ENCODE results near the gene IQGAP2.

The IQGAP2 gene

DNA sequence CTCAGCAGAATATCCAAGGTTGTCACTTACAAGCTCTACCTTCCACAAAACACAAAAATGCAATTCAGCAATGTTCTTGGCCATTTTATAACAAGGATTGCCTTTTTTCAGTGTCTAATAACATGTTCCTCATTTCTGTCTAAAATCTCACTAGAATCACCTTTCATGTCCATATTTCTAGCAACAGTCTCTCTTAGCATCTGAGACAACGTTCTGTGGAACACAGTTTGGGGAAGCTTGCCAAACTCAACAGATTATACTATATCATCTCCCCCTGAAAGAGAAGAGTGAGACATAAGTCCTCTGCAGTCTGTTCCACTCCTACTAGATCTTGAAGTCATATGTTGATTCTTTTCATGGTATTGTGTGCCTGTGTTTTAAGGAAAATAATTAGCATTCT is 149.5 kb downstream of the IQGAP2 start:
- peak overlapping the region; percentile 48 for H3K4me2 ChIP-seq (ENCODE audit: low read depth, low read length, poor library complexity, severe bottlenecking)
- H3K9ac ChIP-seq (ENCODE audit: low read depth, low read length, poor library complexity, severe bottlenecking), result no peak overlapping the region
- peaks cover 53% of the 10 kb centered on the region for H3K4me1 ChIP-seq (ENCODE audit: insufficient read depth, low read length, poor library complexity, severe bottlenecking)
- H3K36me3 ChIP-seq (ENCODE audit: insufficient read depth, low read length), result peaks cover 5% of the 10 kb centered on the region; the same call in 1 of the 2 replicates
- TF ChIP-seq, protein P1, sequence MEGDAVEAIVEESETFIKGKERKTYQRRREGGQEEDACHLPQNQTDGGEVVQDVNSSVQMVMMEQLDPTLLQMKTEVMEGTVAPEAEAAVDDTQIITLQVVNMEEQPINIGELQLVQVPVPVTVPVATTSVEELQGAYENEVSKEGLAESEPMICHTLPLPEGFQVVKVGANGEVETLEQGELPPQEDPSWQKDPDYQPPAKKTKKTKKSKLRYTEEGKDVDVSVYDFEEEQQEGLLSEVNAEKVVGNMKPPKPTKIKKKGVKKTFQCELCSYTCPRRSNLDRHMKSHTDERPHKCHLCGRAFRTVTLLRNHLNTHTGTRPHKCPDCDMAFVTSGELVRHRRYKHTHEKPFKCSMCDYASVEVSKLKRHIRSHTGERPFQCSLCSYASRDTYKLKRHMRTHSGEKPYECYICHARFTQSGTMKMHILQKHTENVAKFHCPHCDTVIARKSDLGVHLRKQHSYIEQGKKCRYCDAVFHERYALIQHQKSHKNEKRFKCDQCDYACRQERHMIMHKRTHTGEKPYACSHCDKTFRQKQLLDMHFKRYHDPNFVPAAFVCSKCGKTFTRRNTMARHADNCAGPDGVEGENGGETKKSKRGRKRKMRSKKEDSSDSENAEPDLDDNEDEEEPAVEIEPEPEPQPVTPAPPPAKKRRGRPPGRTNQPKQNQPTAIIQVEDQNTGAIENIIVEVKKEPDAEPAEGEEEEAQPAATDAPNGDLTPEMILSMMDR (conservative IDR thresholded peaks at IDR 0.05; ENCODE audit: low read length), result no peak
- H3K9me3 ChIP-seq (ENCODE audit: insufficient read depth, low read depth, low read length), result no peaks in the 10 kb centered on the region
- H3K79me2 ChIP-seq (ENCODE audit: insufficient read depth, low read length), result peaks cover 66% of the 10 kb centered on the region
- no peaks in the 10 kb centered on the region for H3K27me3 ChIP-seq (ENCODE audit: insufficient read depth, low read length, poor library complexity, severe bottlenecking)
- no peak overlapping the region for H2AFZ ChIP-seq (ENCODE audit: low read length)
- H3F3A ChIP-seq (ENCODE audit: low read depth), result no peaks in the 10 kb centered on the region
- no peaks in the 10 kb centered on the region for H4K20me1 ChIP-seq (ENCODE audit: insufficient read depth, low read length, poor library complexity, severe bottlenecking)
- no peaks in the 10 kb centered on the region for H3K9me2 ChIP-seq (replicated peaks; ENCODE audit: low read depth, low read length)
- H3K4me3 ChIP-seq (ENCODE audit: low read length, poor library complexity, severe bottlenecking), result no peak overlapping the region

DNA sequence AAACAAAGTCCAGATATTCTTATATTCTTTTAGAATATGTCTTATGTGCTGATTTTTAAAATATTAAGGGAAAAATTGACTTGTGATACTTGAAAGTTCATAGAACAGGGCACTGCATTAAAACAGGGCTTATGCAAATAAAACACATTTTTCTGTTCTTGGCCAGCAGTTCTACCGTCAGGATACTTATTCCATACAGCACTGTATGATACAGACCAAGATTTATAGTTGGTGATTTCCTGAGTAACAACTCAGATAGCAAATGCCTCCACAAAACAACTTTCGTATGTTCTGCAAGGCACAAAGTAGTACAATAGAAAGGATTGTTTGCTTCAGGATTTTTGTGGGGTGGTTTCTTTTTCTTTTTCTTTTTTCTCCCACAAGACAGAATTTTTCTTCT is 150.2 kb downstream of the IQGAP2 start:
- Histone ChIP-seq H3K27me3 (ENCODE audit: insufficient read depth, low read length, poor library complexity, severe bottlenecking) (no peaks in the 10 kb centered on the region), H4K20me1 (ENCODE audit: insufficient read depth, low read length, poor library complexity, severe bottlenecking) (no peaks in the 10 kb centered on the region), H3K9me2 (replicated peaks; ENCODE audit: low read depth, low read length) (no peaks in the 10 kb centered on the region), H2AFZ (ENCODE audit: low read length) (no peak overlapping the region), H3K36me3 (ENCODE audit: insufficient read depth, low read length) (peaks cover 5% of the 10 kb centered on the region; the same call in 1 of the 2 replicates), H3K9me3 (ENCODE audit: insufficient read depth, low read depth, low read length) (no peaks in the 10 kb centered on the region), H3K4me1 (ENCODE audit: insufficient read depth, low read length, poor library complexity, severe bottlenecking) (peaks cover 46% of the 10 kb centered on the region), H3K4me2 (ENCODE audit: low read depth, low read length, poor library complexity, severe bottlenecking) (peak overlapping the region; percentile 48), H3F3A (ENCODE audit: low read depth) (no peaks in the 10 kb centered on the region), H3K9ac (ENCODE audit: low read depth, low read length, poor library complexity, severe bottlenecking) (no peak overlapping the region), H3K79me2 (ENCODE audit: insufficient read depth, low read length) (peaks cover 62% of the 10 kb centered on the region), H3K4me3 (ENCODE audit: low read length, poor library complexity, severe bottlenecking) (no peak overlapping the region)
- TF ChIP-seq, protein P1 (conservative IDR thresholded peaks at IDR 0.05; ENCODE audit: low read length), result no peak
- no peak for TF ChIP-seq EZH2phosphoT487 (IDR thresholded peaks at IDR 0.05; ENCODE audit: borderline replicate concordance)

DNA sequence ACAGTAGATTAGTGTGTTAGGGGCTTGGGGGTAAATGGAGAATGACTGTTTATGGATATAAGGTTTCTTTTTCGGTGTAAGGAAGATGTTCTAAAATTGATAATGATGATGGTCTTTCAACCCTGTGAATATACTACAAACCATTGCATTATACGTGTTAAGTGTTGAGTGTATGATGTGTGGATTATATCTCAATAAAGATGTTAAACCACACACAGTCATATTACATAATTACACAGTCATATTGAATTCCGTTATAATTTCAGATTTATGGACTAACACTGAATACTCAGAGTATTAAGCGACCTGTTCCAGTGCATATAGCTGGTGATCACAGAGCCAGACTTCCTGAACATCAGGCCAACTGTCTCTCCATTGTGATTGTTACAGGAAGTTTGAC is 152.0 kb downstream of the IQGAP2 start:
- Histone ChIP-seq H4K20me1 (ENCODE audit: insufficient read depth, low read length, poor library complexity, severe bottlenecking) (no peaks in the 10 kb centered on the region), H3K36me3 (ENCODE audit: insufficient read depth, low read length) (peaks cover 5% of the 10 kb centered on the region; the same call in 1 of the 2 replicates), H3K9me2 (replicated peaks; ENCODE audit: low read depth, low read length) (no peaks in the 10 kb centered on the region), H3K4me1 (ENCODE audit: insufficient read depth, low read length, poor library complexity, severe bottlenecking) (peaks cover 42% of the 10 kb centered on the region), H3K9me3 (ENCODE audit: insufficient read depth, low read depth, low read length) (no peaks in the 10 kb centered on the region), H2AFZ (ENCODE audit: low read length) (no peak overlapping the region), H3F3A (ENCODE audit: low read depth) (no peaks in the 10 kb centered on the region), H3K79me2 (ENCODE audit: insufficient read depth, low read length) (peaks cover 43% of the 10 kb centered on the region), H3K9ac (ENCODE audit: low read depth, low read length, poor library complexity, severe bottlenecking) (no peak overlapping the region), H3K4me2 (ENCODE audit: low read depth, low read length, poor library complexity, severe bottlenecking) (peak overlapping the region; percentile 30), H3K27me3 (ENCODE audit: insufficient read depth, low read length, poor library complexity, severe bottlenecking) (no peaks in the 10 kb centered on the region), H3K4me3 (ENCODE audit: low read length, poor library complexity, severe bottlenecking) (no peak overlapping the region)
- no peak for TF ChIP-seq EZH2phosphoT487 (IDR thresholded peaks at IDR 0.05; ENCODE audit: borderline replicate concordance)
- TF ChIP-seq, protein P1 (conservative IDR thresholded peaks at IDR 0.05; ENCODE audit: low read length), result no peak
